Hippocampal formation (tissue), 2 donors: ENCODE measurements around the gene ARHGEF26.

Experiments
- DNase-seq, 2 donors: peaks; one replicate each; lab custom pipeline; 2025; lab: John Stamatoyannopoulos, UW

The ARHGEF26 gene

GRCh38 chr3:154254527-154254926, 133.3 kb downstream of the ARHGEF26 start:
- no peak for DNase-seq

GRCh38 chr3:154273381-154273780, 152.2 kb downstream of the ARHGEF26 start:
- no peak for DNase-seq

GRCh38 chr3:154274348-154274747, 153.2 kb downstream of the ARHGEF26 start:
- DNase-seq = no peak

- DNase-seq = no peak
These were observed 154.1 kb downstream of the ARHGEF26 start for GRCh38 chr3:154275292-154275691.

DNA sequence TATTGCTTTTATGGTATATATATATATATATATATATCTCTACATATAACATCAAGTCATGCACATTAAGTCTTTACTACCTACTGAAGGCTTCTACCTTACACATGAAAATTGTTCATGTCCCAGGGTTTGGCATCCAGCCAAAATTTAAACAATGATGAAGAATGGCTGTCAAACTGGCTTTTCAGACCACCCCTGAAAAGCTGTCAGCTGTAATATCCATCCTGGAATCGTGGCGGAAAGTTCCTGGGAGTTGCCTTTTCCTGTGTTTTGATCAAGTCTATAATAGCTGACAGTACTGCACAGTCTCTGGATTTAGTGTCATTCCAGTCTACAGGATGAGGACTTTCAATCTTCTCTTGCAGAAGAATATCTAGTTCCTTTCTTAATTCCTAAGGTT, 154.8 kb downstream of the ARHGEF26 start:
- DNase-seq = no peak

DNA sequence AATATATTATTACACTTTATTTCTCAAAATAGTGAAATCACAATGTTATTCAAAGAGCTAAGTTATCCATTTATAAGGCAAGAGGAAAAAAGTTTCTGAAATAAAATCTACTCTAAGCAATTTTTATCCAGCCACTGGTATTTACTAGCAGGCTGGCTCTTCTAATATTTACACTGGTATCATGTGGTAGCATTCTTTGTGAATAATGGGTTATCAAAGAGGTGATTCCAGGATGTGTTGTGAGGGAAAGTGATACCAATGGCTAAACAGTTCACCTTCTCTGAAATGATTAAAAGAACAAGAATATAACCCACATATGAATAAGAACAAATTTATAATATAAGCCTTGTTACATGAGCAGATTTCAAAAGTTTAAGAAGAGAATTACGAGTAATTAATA, 159.0 kb downstream of the ARHGEF26 start:
- DNase-seq = no peak

GRCh38 chr3:154285221-154285620, 164.0 kb downstream of the ARHGEF26 start:
- no peak for DNase-seq

DNA sequence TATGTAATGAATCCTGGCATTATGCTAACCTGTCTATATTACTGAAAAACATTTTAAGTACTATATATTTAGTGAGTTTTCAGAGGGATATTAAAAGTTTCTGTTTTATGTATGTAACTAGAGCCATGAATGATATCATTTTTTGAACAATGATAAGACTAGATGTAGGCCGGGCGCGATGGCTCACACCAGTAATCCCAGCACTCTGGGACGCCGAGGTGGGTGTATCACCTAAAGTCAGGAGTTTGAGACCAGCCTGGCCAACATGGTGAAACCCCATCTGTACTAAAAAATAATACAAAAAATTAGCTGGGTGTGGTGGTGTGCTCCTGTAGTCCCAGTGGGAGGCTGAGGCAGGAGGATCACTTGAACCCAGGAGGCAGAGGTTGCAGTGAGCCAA, 169.0 kb downstream of the ARHGEF26 start:
- DNase-seq = no peak

GRCh38 chr3:154294016-154294415, 172.8 kb downstream of the ARHGEF26 start:
- no peak for DNase-seq

DNA sequence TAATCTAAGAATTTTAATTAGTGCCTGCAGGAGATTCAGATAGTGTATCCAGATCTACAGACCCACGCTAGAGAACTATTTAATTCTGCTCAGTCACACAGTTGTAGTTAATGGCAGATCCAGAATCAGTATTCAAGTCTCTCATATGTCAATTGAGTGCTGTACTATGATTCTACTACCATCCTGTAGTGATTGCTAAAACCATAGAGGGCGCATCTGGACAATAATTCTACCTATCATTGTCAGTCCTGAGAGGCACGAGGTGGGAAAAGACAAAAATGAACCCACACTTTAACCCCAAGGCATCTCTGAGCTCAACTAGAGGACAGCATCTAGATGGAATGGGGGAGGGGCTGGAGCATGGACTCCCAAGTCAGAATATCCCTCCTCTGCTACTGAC, 180.4 kb downstream of the ARHGEF26 start:
- no peak for DNase-seq

DNA sequence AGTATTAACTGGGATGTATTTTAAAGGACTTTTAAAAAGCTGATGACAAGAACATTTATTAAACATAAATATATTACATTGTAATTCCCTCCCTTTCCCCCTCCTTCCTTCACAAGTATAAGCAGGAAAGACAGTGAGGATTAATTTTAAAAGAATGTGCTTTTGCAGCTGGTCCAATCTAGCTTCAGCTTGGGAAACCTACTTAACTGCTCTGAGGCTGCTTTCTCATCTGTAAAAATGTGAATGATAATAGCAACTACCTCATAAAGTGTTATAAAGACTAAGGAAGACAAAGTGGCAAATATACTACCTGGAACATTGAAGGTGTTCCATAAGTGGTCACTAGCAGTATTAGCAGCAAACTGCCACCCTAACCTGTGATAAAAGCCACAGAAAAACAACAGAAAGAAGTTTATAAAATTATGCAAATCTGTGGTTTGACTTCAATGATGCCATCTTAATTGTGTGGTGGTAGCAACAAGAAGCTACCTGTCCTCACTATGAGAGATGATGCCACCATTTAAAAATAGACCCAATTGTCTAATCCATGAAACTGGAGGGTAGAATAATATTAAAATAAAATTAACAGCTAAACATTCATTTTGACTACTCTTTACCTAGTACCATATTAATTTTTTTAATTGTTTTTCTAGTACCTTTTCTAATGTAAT, 183.1 kb downstream of the ARHGEF26 start:
- no peak for DNase-seq

- no peak for DNase-seq
These were observed 183.7 kb downstream of the ARHGEF26 start for GRCh38 chr3:154304936-154305335.

DNA sequence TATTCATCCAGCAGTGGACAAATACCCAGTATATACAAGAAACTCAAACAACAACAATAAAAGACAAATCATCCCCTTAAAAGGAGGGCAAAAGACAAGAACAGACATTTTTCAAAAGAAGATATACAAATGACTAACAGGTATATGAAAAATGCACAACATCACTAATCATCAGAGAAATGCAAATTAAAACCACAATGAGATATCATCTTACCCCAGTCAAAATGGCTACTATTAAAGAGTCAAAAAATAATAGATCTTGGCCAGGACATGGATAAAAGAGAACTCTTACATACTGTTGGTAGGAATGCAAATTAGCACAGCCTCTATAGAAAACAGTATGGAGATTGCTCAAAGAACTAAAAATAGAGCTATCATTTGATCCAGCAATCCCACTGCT, 186.2 kb downstream of the ARHGEF26 start:
- no peak for DNase-seq
